HG02763 (cell line): ENCODE results near the gene TRIM47.

Experiments used
- ATAC-seq: cut with Tn5 transposase; IDR thresholded peaks from one replicate; pipeline ENCODE4 v1.9.1; 2021; ENCODE audit warnings: mild to moderate bottlenecking, moderate library complexity; ENCODE audit not compliant: unreplicated experiment

Gene TRIM47

DNA sequence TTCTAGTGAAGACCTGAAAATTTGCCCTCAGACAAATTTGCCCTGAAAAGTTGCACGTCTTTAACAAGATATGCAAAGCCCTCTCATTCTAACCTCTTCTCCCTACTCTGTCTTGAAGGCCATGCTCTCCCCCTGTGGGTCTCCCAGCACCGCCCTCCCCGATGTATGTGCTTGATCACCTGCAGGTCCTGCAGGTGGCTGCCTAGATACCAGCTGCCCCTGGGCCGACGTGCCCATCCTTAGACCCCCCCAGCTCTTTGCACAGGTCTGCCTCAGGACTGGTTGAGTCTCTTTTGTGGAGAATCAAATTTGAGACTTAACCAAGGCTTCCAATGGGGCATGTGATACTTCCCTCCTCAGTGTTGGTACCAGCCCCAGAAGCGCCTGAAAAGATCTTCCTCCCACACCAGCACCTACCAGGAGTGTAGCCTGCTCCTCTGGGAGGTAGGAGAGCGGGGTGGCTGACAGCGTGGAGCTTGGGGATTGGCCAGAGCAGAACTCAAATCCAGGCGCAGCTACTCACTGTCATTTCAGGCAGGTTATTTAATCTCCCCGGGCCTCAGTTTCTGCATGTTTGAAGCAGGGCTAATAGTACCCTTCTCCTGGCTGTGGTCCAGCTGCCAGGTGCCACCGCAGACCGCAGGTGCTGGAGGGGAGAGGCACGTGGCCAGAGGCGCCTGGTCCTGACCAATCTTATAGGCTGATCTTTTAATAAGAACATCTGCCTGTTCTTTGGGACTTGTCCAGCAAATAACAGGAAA is 30.9 kb upstream of the TRIM47 start:
- no peak for ATAC-seq

- no peak for ATAC-seq
These were observed 29.8 kb upstream of the TRIM47 start for GRCh38 chr17:75908201-75908600.

- ATAC-seq, result no peak
These were observed 27.9 kb upstream of the TRIM47 start for GRCh38 chr17:75906143-75906884.

- peak; percentile 91 for ATAC-seq
These were observed 26.6 kb upstream of the TRIM47 start, which contains the start of gene MRPL38 for GRCh38 chr17:75904749-75905521. MRPL38 (minus strand) TSS chr17:75904884; CDS start chr17:75904875, 9 bp downstream.

GRCh38 chr17:75902406-75902805 is 24.0 kb upstream of the TRIM47 start:
- ATAC-seq, result no peak

- ATAC-seq, result no peak
These were observed 23.3 kb upstream of the TRIM47 start for GRCh38 chr17:75901727-75902126.

DNA sequence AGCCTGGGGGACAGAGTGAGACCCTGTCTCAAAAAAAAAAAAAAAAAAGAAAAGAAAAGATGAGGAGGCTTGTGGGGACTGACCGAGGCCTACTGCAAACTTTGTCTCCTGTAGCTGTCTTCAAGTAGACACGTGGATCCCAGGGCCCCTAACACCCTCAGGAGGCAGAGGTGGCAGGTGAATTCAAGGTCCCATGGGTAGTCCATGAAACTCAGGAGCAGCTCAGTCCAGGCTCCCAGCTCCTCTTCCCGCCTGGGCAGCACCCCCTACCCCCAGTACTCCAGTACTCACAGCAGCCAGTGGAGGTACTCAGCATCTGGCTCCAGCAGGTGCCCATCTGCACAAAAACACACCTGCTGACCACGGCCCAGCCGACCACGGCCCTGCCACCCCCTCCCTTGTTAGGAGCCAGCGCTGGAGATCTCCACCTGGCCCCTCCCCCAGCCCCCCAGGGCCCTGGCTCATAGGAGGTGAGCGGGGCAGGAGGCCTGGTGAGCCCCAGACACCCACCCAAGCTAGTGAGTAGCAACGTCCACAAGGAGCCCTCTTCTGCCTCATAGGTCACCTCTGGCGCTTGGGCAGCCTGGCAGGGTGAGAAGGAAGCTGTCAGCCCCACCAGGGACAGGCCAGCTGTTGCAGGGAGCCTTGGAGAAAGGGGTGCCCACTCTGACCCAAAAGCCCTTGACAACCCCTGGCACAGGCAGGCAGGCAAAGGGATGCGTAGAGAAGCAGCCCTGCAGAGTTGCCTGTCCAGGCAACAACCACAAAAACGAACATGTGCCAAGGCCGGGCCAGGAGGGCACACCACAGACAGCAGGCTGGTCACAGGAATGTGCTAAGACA is 22.5 kb upstream of the TRIM47 start:
- no peak for ATAC-seq

- no peak for ATAC-seq
These were observed 21.5 kb upstream of the TRIM47 start for GRCh38 chr17:75899767-75900468.

- no peak for ATAC-seq
These were observed 21.0 kb upstream of the TRIM47 start for GRCh38 chr17:75899353-75899752.

DNA sequence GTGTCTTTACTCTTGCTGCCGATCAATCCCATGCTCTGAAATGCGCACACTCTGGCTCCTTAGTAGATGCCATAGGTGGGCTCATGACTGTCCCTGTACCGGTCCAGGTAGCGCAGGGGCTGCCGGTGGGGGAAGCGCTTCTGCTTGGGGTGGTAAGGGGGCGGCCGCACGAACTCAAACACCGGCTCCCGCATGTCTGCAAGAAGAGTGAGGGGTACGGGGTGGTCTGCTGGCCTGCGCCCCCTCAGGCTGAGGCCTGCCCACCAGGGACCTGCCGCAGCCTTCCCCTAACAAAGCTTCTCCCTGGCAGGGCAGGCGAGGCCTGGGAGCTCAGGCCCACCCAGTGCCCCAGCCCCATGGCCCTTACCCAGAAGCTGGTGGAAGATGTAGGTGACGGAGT is 20.4 kb upstream of the TRIM47 start:
- no peak for ATAC-seq

DNA sequence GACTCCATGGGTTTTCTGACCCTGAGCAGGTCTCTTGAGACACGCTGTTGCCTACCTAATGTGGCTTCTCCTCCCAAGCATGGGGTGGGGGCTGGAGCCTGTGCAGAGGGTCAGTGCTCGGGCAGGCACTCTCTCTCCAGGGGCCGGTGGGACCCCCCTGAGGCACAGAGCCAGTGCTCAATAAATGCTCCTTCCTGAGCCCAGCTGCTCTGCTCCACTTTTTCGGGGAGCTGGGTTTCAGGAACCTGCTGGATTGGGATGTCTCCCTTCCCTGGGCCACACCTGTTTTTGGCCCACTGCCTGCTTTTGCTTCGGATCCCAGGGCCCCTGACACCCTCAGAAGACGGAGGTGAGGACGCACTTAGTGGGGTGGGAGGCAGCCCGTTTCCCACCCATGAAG is 19.7 kb upstream of the TRIM47 start:
- no peak for ATAC-seq

GRCh38 chr17:75897160-75898019 is 19.0 kb upstream of the TRIM47 start:
- no peak for ATAC-seq

DNA sequence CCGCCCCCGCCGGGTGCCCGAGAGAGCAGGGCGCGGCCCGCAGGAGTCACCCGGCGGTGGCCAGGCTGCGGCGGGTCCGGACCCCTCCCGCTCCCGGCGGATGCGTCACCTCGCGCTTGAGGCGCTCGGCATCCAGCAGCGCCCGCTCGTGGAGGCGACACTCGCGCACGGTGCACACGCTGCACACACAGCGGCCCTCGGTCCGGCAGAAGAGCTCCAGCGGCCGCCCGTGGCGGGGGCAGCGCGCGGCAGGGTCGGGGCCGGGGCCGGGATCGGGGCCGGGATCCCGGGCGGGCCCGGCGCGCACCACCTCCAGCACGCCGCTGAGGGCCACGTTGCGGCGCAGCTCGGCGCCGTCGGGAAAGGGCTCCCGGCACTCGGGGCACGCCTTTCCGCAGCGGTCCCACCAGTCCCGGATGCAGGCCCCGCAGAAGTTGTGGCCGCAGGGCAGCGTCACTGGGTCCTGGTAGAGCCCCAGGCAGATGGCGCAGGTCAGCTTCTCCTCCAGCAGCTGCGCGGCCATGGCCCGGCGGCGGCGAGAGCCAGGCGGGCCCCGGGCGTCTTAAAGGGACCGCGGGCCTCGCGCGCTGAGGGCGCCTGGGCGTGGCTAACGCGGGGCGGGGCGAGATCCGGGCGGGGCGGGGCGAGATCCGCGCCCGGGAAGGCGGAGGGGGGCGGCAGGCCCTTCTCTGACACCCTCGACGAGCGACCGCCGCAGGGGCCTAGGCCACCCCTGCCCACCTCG is 18.2 kb upstream of the TRIM47 start, which contains the start of gene TRIM65:
TRIM65 (minus strand) TSS at position 537 of the 745 bp plus-strand sequence; CDS start at position 523, 14 bp downstream.
- ATAC-seq, result peak; percentile 43

DNA sequence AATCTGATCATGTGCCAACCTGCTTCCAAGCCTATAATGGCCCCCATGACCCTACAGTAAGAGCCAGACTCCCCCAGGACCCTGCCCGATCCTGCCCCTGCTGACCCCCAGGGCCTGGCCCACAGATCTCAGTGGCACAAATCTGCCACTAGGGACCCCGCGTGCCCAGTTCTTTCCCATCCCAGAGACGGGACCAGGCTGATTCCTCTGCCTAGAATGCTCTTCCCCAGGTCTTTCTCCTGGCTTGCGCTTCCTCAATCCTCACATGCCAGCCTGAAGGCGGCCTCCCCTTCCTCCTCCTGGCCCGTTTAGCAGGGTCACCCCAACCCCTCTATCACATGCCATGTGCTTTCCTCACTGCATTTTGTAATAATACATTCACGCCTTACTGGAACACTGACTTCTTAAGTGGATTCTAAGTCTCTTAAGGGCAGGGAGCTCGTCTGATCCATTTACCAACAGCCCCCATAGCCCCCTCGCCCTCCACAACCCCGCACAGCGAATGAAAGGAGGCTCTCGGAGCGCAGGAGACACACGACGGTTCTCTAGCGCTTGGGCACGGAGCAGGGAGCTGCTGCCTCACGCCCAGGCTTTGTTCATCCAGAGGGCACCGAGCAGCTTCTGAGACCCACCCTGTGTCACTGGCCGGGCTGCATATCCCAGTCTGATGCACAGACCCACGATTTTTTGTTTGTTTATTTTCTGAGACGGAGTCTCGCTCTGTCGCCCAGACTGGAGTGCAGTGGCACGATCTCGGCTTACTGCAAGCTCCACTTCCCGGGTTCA is 17.2 kb upstream of the TRIM47 start:
- no peak for ATAC-seq

DNA sequence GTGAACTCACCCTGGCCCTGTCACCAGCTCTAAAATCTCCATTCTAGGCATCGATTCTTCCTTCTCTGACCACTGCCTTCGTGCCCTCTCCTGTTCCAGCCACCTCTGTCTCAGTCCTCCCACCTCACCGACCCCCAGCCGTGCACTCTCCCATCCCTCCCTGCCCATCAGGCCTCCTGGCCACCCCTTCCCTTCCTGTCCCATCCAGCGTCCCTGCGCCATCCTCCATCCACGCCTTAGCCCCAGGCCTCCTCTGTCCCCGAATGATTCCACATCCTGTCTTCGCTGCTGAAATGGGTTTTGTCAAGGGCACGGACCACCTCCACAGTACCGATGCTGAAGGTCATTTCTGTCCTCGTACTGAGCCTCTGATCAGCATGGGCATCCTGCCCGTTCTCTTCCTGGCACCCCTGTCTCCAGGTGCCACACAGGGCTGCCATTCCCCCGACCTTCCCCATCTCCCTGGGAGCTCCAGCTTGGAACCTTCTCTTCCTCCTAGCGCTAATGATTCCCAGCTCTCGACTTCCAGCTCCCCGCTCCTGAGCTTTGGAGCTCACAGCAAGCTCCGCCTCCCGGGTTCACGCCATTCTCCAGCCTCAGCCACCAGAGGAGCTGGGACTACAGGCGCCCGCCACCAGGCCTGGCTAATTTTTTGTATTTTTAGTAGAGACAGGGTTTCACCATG is 15.8 kb upstream of the TRIM47 start:
- no peak for ATAC-seq

- no peak for ATAC-seq
These were observed 15.1 kb upstream of the TRIM47 start for GRCh38 chr17:75893305-75894048.
